H9 (cell line): ENCODE results near the gene MYO7A. TPM values are rescaled to one million over a fixed set of nuclear protein-coding genes. Genes with fewer than 3 reads are reported as not detected.

Experiments used
- DNase-seq: peaks from one replicate; pipeline ENCODE4 v3.0.0-alpha.2; 2017
- H2AFZ ChIP-seq: one replicate; pipeline ENCODE4 v1.6.1; 2013; ENCODE audit warnings: mild to moderate bottlenecking, low read length, control low read depth, moderate library complexity
- H2AK5ac ChIP-seq: 2 replicates; pipeline ENCODE4 v1.6.1; 2013; ENCODE audit warnings: low read length, control low read depth, mixed read lengths; ENCODE audit not compliant: insufficient read length
- H2BK120ac ChIP-seq: one replicate; pipeline ENCODE4 v1.6.1; 2013; ENCODE audit warnings: low read depth, mild to moderate bottlenecking, low read length, control low read depth, inconsistent platforms; ENCODE audit not compliant: poor library complexity, severe bottlenecking
- H2BK12ac ChIP-seq: 2 replicates; pipeline ENCODE4 v1.6.1; 2013; ENCODE audit warnings: low read length, control low read depth, mixed read lengths, low read depth; ENCODE audit not compliant: insufficient read length
- H2BK15ac ChIP-seq: 2 replicates; pipeline ENCODE4 v1.6.1; 2013; ENCODE audit warnings: low read depth, low read length, control low read depth
- H2BK20ac ChIP-seq: one replicate; pipeline ENCODE4 v1.6.1; 2013; ENCODE audit warnings: low read depth, mild to moderate bottlenecking, low read length, control low read depth, inconsistent platforms; ENCODE audit not compliant: poor library complexity, severe bottlenecking
- H2BK5ac ChIP-seq: 2 replicates; pipeline ENCODE4 v1.6.1; 2013; ENCODE audit warnings: low read length, control low read depth, mixed read lengths; ENCODE audit not compliant: insufficient read length
- H3K14ac ChIP-seq: 2 replicates; pipeline ENCODE4 v1.6.1; 2013; ENCODE audit warnings: low read length, control low read depth; ENCODE audit not compliant: insufficient read depth
- H3K18ac ChIP-seq: 2 replicates; pipeline ENCODE4 v1.6.1; 2013; ENCODE audit warnings: low read depth, mild to moderate bottlenecking, mixed read lengths, low read length, control low read depth; ENCODE audit not compliant: insufficient read length
- H3K23ac ChIP-seq: 2 replicates; pipeline ENCODE4 v1.6.1; 2013; ENCODE audit warnings: low read length, control low read depth, mixed read lengths, low read depth; ENCODE audit not compliant: insufficient read length
- H3K23me2 ChIP-seq: 2 replicates; pipeline ENCODE4 v1.6.1; 2013; ENCODE audit warnings: low read depth, mild to moderate bottlenecking, mixed read lengths, low read length, control low read depth; ENCODE audit not compliant: insufficient read length, poor library complexity, severe bottlenecking
- H3K27ac ChIP-seq: 2 replicates; pipeline ENCODE4 v1.5.1; 2013; ENCODE audit warnings: low read length, control low read depth, mixed read lengths, low read depth; ENCODE audit not compliant: insufficient read length
- H3K27me3 ChIP-seq: 2 replicates; pipeline ENCODE4 v1.6.1; 2013; ENCODE audit warnings: low read length, control low read depth, inconsistent platforms; ENCODE audit not compliant: insufficient read depth
- H3K4ac ChIP-seq: 2 replicates; pipeline ENCODE4 v1.6.1; 2013; ENCODE audit warnings: low read depth, mild to moderate bottlenecking, control low read depth, inconsistent platforms, low read length, moderate library complexity
- H3K4me1 ChIP-seq: 2 replicates; pipeline ENCODE4 v1.6.1; 2013; ENCODE audit warnings: low read length, control low read depth, inconsistent platforms; ENCODE audit not compliant: insufficient read depth
- H3K4me2 ChIP-seq: 2 replicates; pipeline ENCODE4 v1.6.1; 2013; ENCODE audit warnings: low read length, control low read depth, mixed read lengths; ENCODE audit not compliant: insufficient read length, insufficient read depth
- H3K56ac ChIP-seq: 2 replicates; pipeline ENCODE4 v1.6.1; 2013; ENCODE audit warnings: low read depth, mild to moderate bottlenecking, mixed read lengths, low read length, control low read depth; ENCODE audit not compliant: insufficient read length
- H3K79me1 ChIP-seq: 2 replicates; pipeline ENCODE4 v1.6.1; 2013; ENCODE audit warnings: low read depth, mild to moderate bottlenecking, moderate library complexity, low read length, control low read depth, inconsistent platforms; ENCODE audit not compliant: insufficient read depth, poor library complexity, severe bottlenecking
- H3K79me2 ChIP-seq: 2 replicates; pipeline ENCODE4 v1.6.1; 2013; ENCODE audit warnings: low read length, control low read depth, inconsistent platforms; ENCODE audit not compliant: insufficient read depth
- H3K9ac ChIP-seq: 2 replicates; pipeline ENCODE4 v1.6.1; 2013; ENCODE audit warnings: low read length, control low read depth, mixed read lengths; ENCODE audit not compliant: insufficient read length; ENCODE audit errors: extremely low read depth
- H3K9me3 ChIP-seq: one replicate; pipeline ENCODE4 v1.6.1; 2013; ENCODE audit warnings: low read depth, low read length, inconsistent platforms; ENCODE audit not compliant: control insufficient read depth
- H3T11ph ChIP-seq: one replicate; pipeline ENCODE4 v1.6.1; 2013; ENCODE audit warnings: mild to moderate bottlenecking, low read length, control low read depth, inconsistent platforms
- H4K20me1 ChIP-seq: one replicate; pipeline ENCODE4 v1.6.1; 2013; ENCODE audit not compliant: control insufficient read depth, insufficient read length, insufficient read depth
- H4K5ac ChIP-seq: 2 replicates; pipeline ENCODE4 v1.6.1; 2013; ENCODE audit warnings: low read depth, mild to moderate bottlenecking, mixed read lengths, low read length, control low read depth; ENCODE audit not compliant: insufficient read length
- H4K8ac ChIP-seq: replicated peaks from 2 replicates; pipeline ENCODE4 v1.6.1; 2013; ENCODE audit warnings: low read length, control low read depth, mixed read lengths, low read depth; ENCODE audit not compliant: insufficient read length
- H4K91ac ChIP-seq: 2 replicates; pipeline ENCODE4 v1.6.1; 2013; ENCODE audit warnings: low read depth, mild to moderate bottlenecking, moderate library complexity, mixed read lengths, low read length, control low read depth; ENCODE audit not compliant: insufficient read length
- H3K27ac Mint-ChIP-seq, 3 experiments: 2 replicates in 2 of 3; 3 replicates in 1 of 3; pipeline ENCODE4 v1.8.0; 2020 to 2021; ENCODE audit warnings: mixed read lengths in 3 of 3, mild to moderate bottlenecking in 1 of 3, moderate library complexity in 1 of 3
- H3K27me3 Mint-ChIP-seq: 2 replicates; pipeline ENCODE4 v1.8.0; 2021; ENCODE audit warnings: low read depth, mild to moderate bottlenecking, moderate library complexity, mixed read lengths
- H3K36me3 Mint-ChIP-seq, 3 experiments: 2 replicates in 2 of 3; 3 replicates in 1 of 3; pipeline ENCODE4 v1.8.0; 2020 to 2021; ENCODE audit warnings: low read depth in 3 of 3, mixed read lengths in 3 of 3; ENCODE audit not compliant: insufficient read depth in 1 of 3
- H3K4me1 Mint-ChIP-seq, 2 experiments: 2 replicates each; pipeline ENCODE4 v1.8.0; 2020; ENCODE audit warnings: mixed read lengths in 2 of 2
- H3K4me3 Mint-ChIP-seq, 2 experiments: 2 replicates in 1 of 2; 3 replicates in 1 of 2; pipeline ENCODE4 v1.8.0; 2020 to 2021; ENCODE audit warnings: mild to moderate bottlenecking in 2 of 2, mixed read lengths in 2 of 2, moderate library complexity in 1 of 2
- H3K9me3 Mint-ChIP-seq, 2 experiments: 2 replicates in 1 of 2; 3 replicates in 1 of 2; pipeline ENCODE4 v1.8.0; 2020; ENCODE audit warnings: mild to moderate bottlenecking in 2 of 2, mixed read lengths in 2 of 2, moderate library complexity in 1 of 2
- CTCF ChIP-seq: fragments of 200-600 bp; sonication (generic); conservative IDR thresholded peaks from 3 replicates; pipeline ENCODE4 v1.8.0; 2021; ENCODE audit warnings: antibody characterized with exemption, mild to moderate bottlenecking
- WGBS: extraction: QIAGEN DNeasy Blood & Tissue Kit; methylation state at CpG from one replicate; pipeline ENCODE4 v1.1.7; 2013; ENCODE audit warnings: missing lambda C conversion rate, low lambda C conversion rate, mixed read lengths; ENCODE audit not compliant: insufficient read length; ENCODE audit errors: extremely low coverage; 5-methylcytosine and 5-hydroxymethylcytosine counted together
- total RNA-seq: library from RNA; stranded (reverse); gene quantifications from 2 replicates; pipeline ENCODE4 v1.2.1, GENCODE V29; 2021

The MYO7A gene
- total RNA-seq, 1 experiment from 2014 or later = 1.6 TPM

DNA sequence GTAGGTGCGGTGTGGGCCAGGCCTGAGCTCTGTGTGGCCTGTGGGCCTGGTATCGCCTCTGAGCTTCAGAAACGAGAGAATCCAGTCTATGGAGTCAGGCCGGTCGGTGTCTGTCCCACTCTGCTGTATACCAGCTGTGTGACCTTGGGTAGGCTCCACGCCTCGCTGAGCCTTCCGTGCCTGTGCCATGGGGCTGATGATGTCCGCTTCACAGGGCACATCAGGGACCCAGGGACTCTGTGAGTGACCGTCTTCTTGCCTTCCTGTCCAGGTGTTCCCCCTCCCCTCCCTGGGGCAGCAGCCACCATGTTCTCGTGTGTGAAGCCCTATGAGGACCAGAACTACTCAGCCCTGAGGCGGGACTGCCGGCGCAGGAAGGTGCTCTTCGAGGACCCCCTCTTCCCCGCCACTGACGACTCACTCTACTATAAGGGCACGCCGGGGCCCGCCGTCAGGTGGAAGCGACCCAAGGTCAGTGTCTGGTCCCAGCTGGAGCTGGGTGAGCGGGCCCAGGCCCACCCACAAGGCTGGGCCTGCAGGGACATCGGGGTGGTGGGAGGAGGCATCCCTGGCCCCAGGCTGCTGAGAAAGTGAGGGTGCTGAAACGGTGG, 43.4 kb upstream of the MYO7A start:
- no peaks in the 10 kb centered on the region for H3K9me3 ChIP-seq
- H2BK15ac ChIP-seq = no peak overlapping the region
- H3K27ac ChIP-seq = no peak overlapping the region
- H4K8ac ChIP-seq = no peak overlapping the region
- H2BK20ac ChIP-seq = no peak overlapping the region
- no CpG with 5 or more reads among the region's 25 CpGs for WGBS
- H3K4ac ChIP-seq = no peak overlapping the region
- H3K79me1 ChIP-seq = no peaks in the 10 kb centered on the region
- H4K91ac ChIP-seq = no peak overlapping the region
- Mint-ChIP-seq H3K27ac (peak overlapping the region; percentile 70 to 92 (median 87); a peak in 3 of 7 replicates), H3K4me1 (peaks cover 6 to 8% of the 10 kb centered on the region in 2 experiments), H3K36me3 (no peaks in the 10 kb centered on the region; a peak in 4 of 7 replicates), H3K27me3 (no peaks in the 10 kb centered on the region), H3K9me3 (peaks cover 3 to 4% of the 10 kb centered on the region in 2 experiments; a peak in 3 of 5 replicates), H3K4me3 (no peak overlapping the region)
- H2BK5ac ChIP-seq = no peak overlapping the region
- H3K14ac ChIP-seq = no peak overlapping the region
- no peak overlapping the region for H3T11ph ChIP-seq
- no peak overlapping the region for H3K4me2 ChIP-seq
- no peak overlapping the region for H3K23ac ChIP-seq
- H3K79me2 ChIP-seq = no peaks in the 10 kb centered on the region
- H3K4me1 ChIP-seq = no peaks in the 10 kb centered on the region
- H3K56ac ChIP-seq = no peak overlapping the region
- no peak overlapping the region for H2BK12ac ChIP-seq
- no peak overlapping the region for H4K5ac ChIP-seq
- no peak overlapping the region for H2BK120ac ChIP-seq
- no peak for DNase-seq
- H3K18ac ChIP-seq = no peak overlapping the region
- no peaks in the 10 kb centered on the region for H3K23me2 ChIP-seq
- no peak for TF ChIP-seq CTCF
- H4K20me1 ChIP-seq = no peaks in the 10 kb centered on the region
- no peaks in the 10 kb centered on the region for H3K27me3 ChIP-seq
- no peak overlapping the region for H2AFZ ChIP-seq
- no peak overlapping the region for H2AK5ac ChIP-seq
- H3K9ac ChIP-seq = no peak overlapping the region
